Tibial artery (tissue), 4 donors: ENCODE measurements around the gene CDK5.

ENCODE experiments used
- DNase-seq, 2 donors: peaks; one replicate each; pipeline ENCODE4 v3.0.0-alpha.2; 2019
- H3K27ac ChIP-seq, 2 donors: fragments of 200-600 bp; sonication (generic) in 1 of 2; 1 replicate in 1 of 2; 2 replicates in 1 of 2; pipeline ENCODE4 v1.5.1; 2018 to 2019; ENCODE audit warnings: mild to moderate bottlenecking in 1 of 2
- H3K27me3 ChIP-seq, 2 donors: fragments of 200-600 bp; sonication (generic) in 1 of 2; one replicate each; pipeline versions ENCODE4 v1.5.1 to v1.6.0; 2016 to 2019
- H3K36me3 ChIP-seq, 3 donors: fragments of 200-600 bp; sonication (generic) in 2 of 3; one replicate each; pipeline ENCODE4 v1.5.1; 2016 to 2019; ENCODE audit warnings: mild to moderate bottlenecking in 2 of 3
- H3K4me1 ChIP-seq, 4 donors: fragments of 200-600 bp; sonication (generic) in 2 of 4; 1 replicate in 3 of 4; 2 replicates in 1 of 4; pipeline ENCODE4 v1.5.1; 2016 to 2019
- H3K4me3 ChIP-seq, 2 donors: fragments of 200-600 bp; sonication (generic) in 1 of 2; 1 replicate in 1 of 2; 2 replicates in 1 of 2; pipeline ENCODE4 v1.5.1; 2018 to 2019; ENCODE audit warnings: mild to moderate bottlenecking in 2 of 2
- H3K9me3 ChIP-seq, 3 donors: fragments of 200-600 bp; sonication (generic) in 1 of 3; one replicate each; pipeline ENCODE4 v1.5.1; 2016 to 2019
- intact Hi-C: fragments of 100-400 bp; cut with DNase I; formaldehyde crosslinking; loops from one replicate; pipeline ENCODE4 v1.15.0; 2023; ENCODE audit warnings: low total_unique reads
- TF ChIP-seq, protein P1 (sequence below), 2 experiments: fragments of 200-600 bp in 1 of 2; fragments of 450-650 bp in 1 of 2; IDR thresholded peaks; one replicate each; pipeline ENCODE4 v1.5.1; 2017 to 2019; ENCODE audit warnings: antibody characterized with exemption in 2 of 2, mild to moderate bottlenecking in 1 of 2, moderate library complexity in 1 of 2

CDK5 gene

DNA sequence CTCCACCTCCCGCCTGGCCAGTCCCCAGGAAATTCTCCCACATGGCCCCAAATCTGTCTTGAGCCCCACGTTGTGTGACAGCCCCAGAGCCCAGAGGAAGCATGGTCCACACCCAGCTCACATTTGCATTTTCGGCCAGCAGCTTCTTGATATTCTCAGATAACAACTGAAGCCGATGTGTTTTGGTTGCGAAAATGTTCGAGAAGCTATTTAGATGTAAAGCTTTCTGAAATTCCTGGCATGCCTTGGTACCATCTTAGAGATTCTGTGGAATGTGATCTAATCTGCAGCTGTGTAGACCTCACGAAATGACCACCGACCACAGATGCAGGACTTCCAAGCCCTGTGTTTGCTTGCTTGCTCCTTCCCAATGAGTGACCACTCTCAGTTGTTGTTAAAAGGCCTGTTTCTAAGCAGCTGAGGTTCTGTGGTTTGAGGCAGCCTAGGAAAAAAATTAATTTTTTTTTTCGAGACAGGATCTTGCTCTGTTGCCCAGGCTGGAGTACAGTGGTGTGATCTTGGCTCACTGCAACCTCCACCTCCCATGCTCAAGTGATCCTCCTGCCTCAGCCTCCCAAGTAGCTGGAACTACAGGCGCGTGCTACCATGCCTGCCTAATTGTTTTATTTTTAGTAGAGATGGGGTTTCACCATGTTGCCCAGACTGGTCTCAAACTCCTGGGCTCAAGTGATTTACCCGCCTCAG lies 10.5 kb upstream of the CDK5 start:
- Histone ChIP-seq H3K27ac (no peak overlapping the region), H3K9me3 (no peaks in the 10 kb centered on the region), H3K36me3 (peaks cover 82 to 95% (median 89%) of the 10 kb centered on the region in 3 donors), H3K27me3 (no peaks in the 10 kb centered on the region), H3K4me1 (peaks cover 0 to 6% (median 3%) of the 10 kb centered on the region in 4 donors), H3K4me3 (no peak overlapping the region)
- TF ChIP-seq, protein P1, sequence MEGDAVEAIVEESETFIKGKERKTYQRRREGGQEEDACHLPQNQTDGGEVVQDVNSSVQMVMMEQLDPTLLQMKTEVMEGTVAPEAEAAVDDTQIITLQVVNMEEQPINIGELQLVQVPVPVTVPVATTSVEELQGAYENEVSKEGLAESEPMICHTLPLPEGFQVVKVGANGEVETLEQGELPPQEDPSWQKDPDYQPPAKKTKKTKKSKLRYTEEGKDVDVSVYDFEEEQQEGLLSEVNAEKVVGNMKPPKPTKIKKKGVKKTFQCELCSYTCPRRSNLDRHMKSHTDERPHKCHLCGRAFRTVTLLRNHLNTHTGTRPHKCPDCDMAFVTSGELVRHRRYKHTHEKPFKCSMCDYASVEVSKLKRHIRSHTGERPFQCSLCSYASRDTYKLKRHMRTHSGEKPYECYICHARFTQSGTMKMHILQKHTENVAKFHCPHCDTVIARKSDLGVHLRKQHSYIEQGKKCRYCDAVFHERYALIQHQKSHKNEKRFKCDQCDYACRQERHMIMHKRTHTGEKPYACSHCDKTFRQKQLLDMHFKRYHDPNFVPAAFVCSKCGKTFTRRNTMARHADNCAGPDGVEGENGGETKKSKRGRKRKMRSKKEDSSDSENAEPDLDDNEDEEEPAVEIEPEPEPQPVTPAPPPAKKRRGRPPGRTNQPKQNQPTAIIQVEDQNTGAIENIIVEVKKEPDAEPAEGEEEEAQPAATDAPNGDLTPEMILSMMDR (IDR thresholded peaks at IDR 0.05): no peak
- no peak for DNase-seq
- intact Hi-C loops: no loop called here

DNA sequence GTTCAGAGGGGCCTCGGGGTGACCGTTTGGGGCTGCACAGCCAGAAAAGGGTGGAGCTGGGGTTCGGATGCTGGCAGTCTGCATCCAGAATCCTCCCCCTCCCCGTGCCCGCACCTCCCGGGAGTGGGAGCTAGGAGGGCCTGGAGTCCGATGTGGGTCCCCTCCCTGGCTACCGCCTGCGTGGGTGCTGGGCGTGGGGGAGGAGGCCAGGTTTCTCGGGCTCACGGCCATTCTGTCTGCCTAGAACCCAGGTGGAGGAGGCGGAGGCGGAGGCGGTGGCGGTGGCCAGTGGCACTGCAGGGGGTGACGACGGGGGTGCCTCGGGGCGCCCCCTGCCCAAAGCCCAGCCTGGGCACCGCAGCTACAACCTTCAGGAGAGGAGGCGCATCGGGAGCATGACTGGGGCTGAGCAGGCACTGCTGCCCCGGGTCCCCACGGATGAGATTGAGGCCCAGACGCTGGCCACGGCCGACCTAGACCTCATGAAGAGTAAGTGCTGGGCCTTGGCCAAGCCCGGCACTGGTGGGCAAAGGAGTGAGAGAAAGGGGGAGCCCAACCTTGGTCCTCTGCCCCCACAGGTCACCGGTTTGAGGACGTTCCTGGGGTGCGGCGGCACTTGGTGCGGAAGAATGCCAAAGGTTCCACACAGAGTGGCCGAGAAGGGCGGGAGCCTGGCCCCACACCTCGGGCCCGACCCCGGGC lies 8.7 kb upstream of the CDK5 start:
- TF ChIP-seq, protein P1 (IDR thresholded peaks at IDR 0.05): no peak
- intact Hi-C loops: no loop called here
- H3K27ac ChIP-seq: no peak overlapping the region

DNA sequence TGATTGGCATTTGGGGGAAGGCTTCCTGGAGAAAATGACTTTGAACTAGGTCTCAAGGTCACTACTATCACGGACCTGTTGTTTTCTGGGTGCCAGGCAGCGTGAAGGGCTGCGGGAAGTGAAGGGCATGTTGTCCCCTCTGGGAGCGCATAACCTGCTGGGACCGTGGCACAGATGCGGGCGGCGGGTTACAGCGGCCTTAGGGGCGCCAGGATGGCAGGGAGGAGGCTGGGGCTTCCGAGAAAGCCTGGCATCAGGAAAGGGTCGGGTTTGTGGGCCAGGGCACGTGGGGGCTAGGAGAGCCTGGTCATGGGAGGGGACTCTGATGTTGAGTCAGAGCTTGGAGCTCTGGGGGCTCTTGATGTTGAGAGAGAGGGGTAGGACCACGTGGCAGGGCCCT lies 7.8 kb upstream of the CDK5 start:
- no peak overlapping the region for H3K27ac ChIP-seq
- no peak overlapping the region for H3K4me3 ChIP-seq
- H3K36me3 ChIP-seq: peaks cover 58 to 68% (median 63%) of the 10 kb centered on the region in 3 donors
- no peaks in the 10 kb centered on the region for H3K27me3 ChIP-seq
- H3K4me1 ChIP-seq: peaks cover 0 to 33% (median 30%) of the 10 kb centered on the region in 4 donors
- intact Hi-C loops: no loop called here
- no peaks in the 10 kb centered on the region for H3K9me3 ChIP-seq
- TF ChIP-seq, protein P1 (IDR thresholded peaks at IDR 0.05): no peak
- no peak for DNase-seq

More for the DNA sequence above, 8.7 kb upstream of the CDK5 start:
- no peak overlapping the region for H3K4me3 ChIP-seq
- no peaks in the 10 kb centered on the region for H3K9me3 ChIP-seq
- H3K36me3 ChIP-seq: peaks cover 67 to 77% (median 72%) of the 10 kb centered on the region in 3 donors
- DNase-seq: no peak
- H3K27me3 ChIP-seq: no peaks in the 10 kb centered on the region
- peaks cover 0 to 24% (median 21%) of the 10 kb centered on the region in 4 donors for H3K4me1 ChIP-seq

DNA sequence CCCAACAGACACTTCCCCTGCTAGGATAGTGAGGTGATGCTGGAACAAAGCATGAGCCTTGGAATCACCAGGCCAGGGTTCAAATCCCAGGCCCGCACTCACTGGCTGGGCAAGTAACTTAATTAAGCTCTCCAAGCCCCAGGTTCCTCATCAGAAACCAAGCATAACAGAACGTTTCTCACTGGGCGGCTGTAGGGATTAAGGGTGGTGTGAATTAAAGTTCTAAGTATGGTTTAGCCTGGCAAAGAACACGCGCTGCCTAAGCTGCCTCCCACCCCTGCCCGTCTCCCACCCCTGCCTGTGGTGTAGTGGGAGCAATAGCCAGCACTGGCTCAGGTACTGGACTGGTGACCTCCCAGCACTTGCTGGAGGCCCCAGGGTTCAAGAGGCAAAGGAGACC lies 7.3 kb upstream of the CDK5 start:
- no peak for DNase-seq
- Histone ChIP-seq H3K9me3 (no peaks in the 10 kb centered on the region), H3K27me3 (no peaks in the 10 kb centered on the region), H3K4me3 (no peak overlapping the region), H3K36me3 (peaks cover 53 to 63% (median 58%) of the 10 kb centered on the region in 3 donors), H3K4me1 (peaks cover 0 to 38% (median 34%) of the 10 kb centered on the region in 4 donors), H3K27ac (no peak overlapping the region)
- TF ChIP-seq, protein P1 (IDR thresholded peaks at IDR 0.05): no peak
- intact Hi-C loops: no loop called here

DNA sequence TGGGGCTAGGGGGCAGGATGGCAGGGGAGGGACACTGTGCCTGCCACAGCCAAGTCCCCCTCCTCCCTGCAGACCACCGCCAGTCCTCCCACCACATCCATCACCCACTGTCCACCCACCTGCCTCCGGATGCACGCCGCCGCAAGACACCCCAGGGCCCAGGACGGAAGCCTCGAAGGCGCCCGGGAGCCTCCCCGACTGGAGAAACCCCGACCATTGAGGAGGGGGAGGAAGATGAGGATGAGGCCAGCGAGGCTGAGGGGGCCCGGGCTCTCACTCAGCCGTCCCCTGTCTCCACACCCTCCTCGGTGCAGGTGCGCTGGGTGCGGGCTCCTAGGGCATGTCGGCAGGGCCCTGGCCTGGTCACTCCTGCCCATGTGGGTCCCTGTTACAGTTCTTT lies 6.8 kb upstream of the CDK5 start:
- Histone ChIP-seq H3K27ac (no peak overlapping the region), H3K9me3 (no peaks in the 10 kb centered on the region), H3K4me3 (no peak overlapping the region), H3K36me3 (peaks cover 48 to 57% (median 52%) of the 10 kb centered on the region in 3 donors), H3K27me3 (no peaks in the 10 kb centered on the region), H3K4me1 (peaks cover 0 to 40% (median 34%) of the 10 kb centered on the region in 4 donors)
- intact Hi-C loops: no loop called here
- TF ChIP-seq, protein P1 (IDR thresholded peaks at IDR 0.05): no peak
- DNase-seq: no peak
